ENCODE measurements around the gene IQGAP2.

GRCh38 chr5:76494201-76494600 is 91.1 kb downstream of the IQGAP2 start:
- TF ChIP-seq CTCF (IDR thresholded peaks at IDR 0.05; ENCODE audit: low read depth, low read length, poor library complexity, severe bottlenecking), result no peak
- no peak for TF ChIP-seq EZH2phosphoT487 (IDR thresholded peaks at IDR 0.05; ENCODE audit: borderline replicate concordance, low read length)

Measured in DOHH2 (cell line).